HFFc6 (cell line): ENCODE results near the gene CTNNA2. TPM values are rescaled to one million over a fixed set of nuclear protein-coding genes. Genes with fewer than 3 reads are reported as not detected.

Experiments used
- DNase-seq: peaks from one replicate; pipeline ENCODE4 v3.0.0-alpha.2; 2018
- H3K27ac Mint-ChIP-seq: 2 replicates; pipeline ENCODE4 v1.8.0; 2020; ENCODE audit warnings: mild to moderate bottlenecking, mixed read lengths
- H3K27me3 Mint-ChIP-seq: 2 replicates; pipeline ENCODE4 v1.8.0; 2021; ENCODE audit warnings: mild to moderate bottlenecking, moderate library complexity, mixed read lengths; ENCODE audit not compliant: insufficient read depth
- H3K36me3 Mint-ChIP-seq: 2 replicates; pipeline ENCODE4 v1.8.0; 2021; ENCODE audit warnings: low read depth, mixed read lengths
- H3K4me1 Mint-ChIP-seq: 2 replicates; pipeline ENCODE4 v1.8.0; 2020; ENCODE audit warnings: low read depth, mixed read lengths
- H3K4me3 Mint-ChIP-seq: 2 replicates; pipeline ENCODE4 v1.8.0; 2020; ENCODE audit warnings: mild to moderate bottlenecking, moderate library complexity, mixed read lengths
- H3K9me3 Mint-ChIP-seq: 2 replicates; pipeline ENCODE4 v1.8.0; 2020; ENCODE audit warnings: mild to moderate bottlenecking, mixed read lengths
- total RNA-seq, 6 experiments: library from RNA; stranded (reverse); fragmentation: NEBNext Ultra II Directional; extraction: Animal tissue kit (Norgen Biotek cat#: 25700); gene quantifications; 2 replicates in 1 of 6; 3 replicates in 5 of 6; pipeline ENCODE4 v1.2.3, GENCODE V29; 2021
- TF ChIP-seq, protein P1 (sequence below): fragments of 200-600 bp; sonication (generic); IDR thresholded peaks from 2 replicates; pipeline ENCODE4 v1.5.0; 2021; ENCODE audit warnings: antibody characterized with exemption, mild to moderate bottlenecking

CTNNA2 gene
- total RNA-seq, 6 experiments from 2014 or later = not detected

DNA sequence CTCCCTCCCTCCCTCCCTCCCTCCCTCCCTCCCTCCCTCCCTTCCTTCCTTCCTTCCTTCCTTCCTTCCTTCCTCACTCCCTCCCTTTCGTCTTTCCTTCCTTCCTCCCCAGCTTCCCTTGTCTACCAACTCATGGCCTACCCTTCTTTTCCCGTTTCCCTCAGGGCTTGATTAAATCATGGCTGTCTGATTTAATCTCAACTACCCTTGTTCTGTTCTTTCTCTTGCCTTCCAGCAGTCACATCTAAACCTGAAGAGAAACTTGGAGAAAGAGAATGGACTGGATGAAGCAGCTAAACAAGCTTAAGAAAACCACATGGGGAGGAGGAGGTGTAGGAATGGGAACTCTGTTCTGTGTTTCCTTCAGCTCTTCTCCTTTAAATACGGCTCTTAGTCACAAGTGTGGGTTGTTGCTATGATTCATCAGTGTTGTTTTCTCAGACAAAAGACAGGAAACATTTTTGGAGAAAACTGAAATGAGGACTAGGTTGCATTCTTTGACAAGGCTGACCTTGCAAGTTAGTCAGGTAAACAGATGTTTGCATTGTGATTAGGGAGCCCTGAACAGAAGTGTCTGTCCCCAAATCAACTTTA, 613.8 kb downstream of the CTNNA2 start:
- Mint-ChIP-seq H3K4me3 (no peak overlapping the region), H3K9me3 (no peaks in the 10 kb centered on the region), H3K36me3 (no peaks in the 10 kb centered on the region), H3K27ac (no peak overlapping the region), H3K27me3 (peaks cover 2% of the 10 kb centered on the region), H3K4me1 (peaks cover 9% of the 10 kb centered on the region)
- DNase-seq = peak; percentile 41
- TF ChIP-seq, protein P1, sequence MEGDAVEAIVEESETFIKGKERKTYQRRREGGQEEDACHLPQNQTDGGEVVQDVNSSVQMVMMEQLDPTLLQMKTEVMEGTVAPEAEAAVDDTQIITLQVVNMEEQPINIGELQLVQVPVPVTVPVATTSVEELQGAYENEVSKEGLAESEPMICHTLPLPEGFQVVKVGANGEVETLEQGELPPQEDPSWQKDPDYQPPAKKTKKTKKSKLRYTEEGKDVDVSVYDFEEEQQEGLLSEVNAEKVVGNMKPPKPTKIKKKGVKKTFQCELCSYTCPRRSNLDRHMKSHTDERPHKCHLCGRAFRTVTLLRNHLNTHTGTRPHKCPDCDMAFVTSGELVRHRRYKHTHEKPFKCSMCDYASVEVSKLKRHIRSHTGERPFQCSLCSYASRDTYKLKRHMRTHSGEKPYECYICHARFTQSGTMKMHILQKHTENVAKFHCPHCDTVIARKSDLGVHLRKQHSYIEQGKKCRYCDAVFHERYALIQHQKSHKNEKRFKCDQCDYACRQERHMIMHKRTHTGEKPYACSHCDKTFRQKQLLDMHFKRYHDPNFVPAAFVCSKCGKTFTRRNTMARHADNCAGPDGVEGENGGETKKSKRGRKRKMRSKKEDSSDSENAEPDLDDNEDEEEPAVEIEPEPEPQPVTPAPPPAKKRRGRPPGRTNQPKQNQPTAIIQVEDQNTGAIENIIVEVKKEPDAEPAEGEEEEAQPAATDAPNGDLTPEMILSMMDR = no peak

DNA sequence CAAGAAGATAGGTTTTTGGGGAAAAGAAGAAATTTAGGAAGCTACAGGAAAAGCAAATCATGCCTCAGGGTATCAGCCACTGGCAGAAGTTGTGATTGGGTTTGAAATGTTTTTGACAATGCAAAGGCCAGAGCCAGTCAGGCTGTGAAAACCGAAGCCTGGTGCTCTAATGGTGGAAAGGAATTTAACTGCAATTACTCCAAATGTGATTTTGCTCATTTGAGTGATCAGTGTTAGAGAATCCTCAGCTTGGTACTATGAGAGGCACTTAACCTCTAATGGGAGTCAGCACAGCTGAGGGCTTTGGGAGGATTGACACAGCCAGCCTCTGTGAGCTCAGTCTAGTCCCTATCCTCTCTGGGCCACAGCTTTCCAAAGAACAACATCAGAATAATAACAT, 615.2 kb downstream of the CTNNA2 start:
- no peaks in the 10 kb centered on the region for H3K36me3 Mint-ChIP-seq
- H3K27me3 Mint-ChIP-seq = peaks cover 3% of the 10 kb centered on the region; the same call in 1 of the 2 replicates
- no peak overlapping the region for H3K27ac Mint-ChIP-seq
- TF ChIP-seq, protein P1 = no peak
- DNase-seq = no peak
- no peak overlapping the region for H3K4me3 Mint-ChIP-seq
- H3K9me3 Mint-ChIP-seq = no peaks in the 10 kb centered on the region
- peaks cover 9% of the 10 kb centered on the region for H3K4me1 Mint-ChIP-seq

GRCh38 chr2:80132281-80132680, 619.4 kb downstream of the CTNNA2 start:
- DNase-seq = no peak

GRCh38 chr2:80135001-80135400, 622.1 kb downstream of the CTNNA2 start:
- no peaks in the 10 kb centered on the region for H3K4me1 Mint-ChIP-seq
- H3K36me3 Mint-ChIP-seq = no peaks in the 10 kb centered on the region
- TF ChIP-seq, protein P1 = no peak
- no peak overlapping the region for H3K27ac Mint-ChIP-seq
- H3K27me3 Mint-ChIP-seq = peaks cover 14% of the 10 kb centered on the region
- H3K9me3 Mint-ChIP-seq = no peaks in the 10 kb centered on the region
- no peak for DNase-seq
- no peak overlapping the region for H3K4me3 Mint-ChIP-seq

More at GRCh38 chr2:80132281-80132680, 619.4 kb downstream of the CTNNA2 start:
- TF ChIP-seq, protein P1 = no peak
- Mint-ChIP-seq H3K27ac (no peak overlapping the region), H3K4me3 (no peak overlapping the region), H3K27me3 (peaks cover 14% of the 10 kb centered on the region), H3K4me1 (no peaks in the 10 kb centered on the region), H3K9me3 (no peaks in the 10 kb centered on the region), H3K36me3 (no peaks in the 10 kb centered on the region)

GRCh38 chr2:80136338-80136737, 623.5 kb downstream of the CTNNA2 start:
- H3K36me3 Mint-ChIP-seq = no peaks in the 10 kb centered on the region
- no peaks in the 10 kb centered on the region for H3K9me3 Mint-ChIP-seq
- peaks cover 14% of the 10 kb centered on the region for H3K27me3 Mint-ChIP-seq
- H3K27ac Mint-ChIP-seq = no peak overlapping the region
- TF ChIP-seq, protein P1 = no peak
- H3K4me1 Mint-ChIP-seq = no peaks in the 10 kb centered on the region
- DNase-seq = no peak
- H3K4me3 Mint-ChIP-seq = no peak overlapping the region
